ENCODE results near the gene NKTR.
"Not testable (repeated sequence)": the region's sequence is repeated elsewhere in the genome, so short reads cannot be mapped to it uniquely, and the experiment has no call there.

NKTR gene

DNA sequence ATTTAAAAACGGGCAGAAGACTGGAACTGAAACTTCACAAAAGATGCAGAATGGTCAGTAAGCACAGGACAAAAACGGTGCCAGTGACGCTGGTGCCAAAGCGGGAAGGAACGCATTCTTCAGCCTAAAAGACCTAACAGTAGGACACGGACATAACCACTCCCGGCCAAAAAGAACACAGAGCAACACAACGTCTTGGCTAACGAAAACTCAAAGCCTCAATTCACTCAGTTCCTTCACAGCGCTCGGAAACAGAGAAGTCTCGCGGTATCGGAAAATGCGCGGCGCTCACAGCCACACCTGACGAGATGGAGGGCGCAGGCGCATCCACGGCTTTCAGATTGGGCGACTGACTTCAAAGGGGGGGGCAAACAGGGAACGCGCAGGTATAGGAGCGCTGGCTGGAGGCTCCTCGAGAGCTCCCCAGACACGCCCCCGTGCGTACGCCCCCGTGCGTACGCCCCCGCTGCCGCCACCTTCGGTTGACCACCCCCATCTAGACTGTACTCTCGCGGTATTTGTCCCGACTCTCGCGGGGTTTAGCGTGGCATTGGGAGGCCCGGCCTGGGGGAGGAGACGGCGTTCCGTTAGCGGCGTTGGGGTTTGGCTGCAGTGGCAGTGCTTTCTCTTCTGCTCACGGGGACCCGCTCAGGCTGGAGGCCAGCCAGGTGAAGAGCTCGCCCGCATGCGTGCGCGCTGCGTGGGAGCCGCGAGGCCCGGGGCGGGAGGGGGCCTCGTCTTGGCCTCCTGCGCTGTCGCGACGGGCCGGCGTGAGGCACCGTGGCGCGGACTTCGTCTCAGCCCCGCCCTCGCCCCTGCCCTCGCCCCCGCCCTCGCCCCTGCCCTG, at the start of gene NKTR:
NKTR (plus strand) TSS at position 576 of the 847 bp plus-strand sequence. CDS start 321 bp downstream, outside the sequence.
- DNase-seq (ENCODE audit: low read depth): peak; percentile 99

DNA sequence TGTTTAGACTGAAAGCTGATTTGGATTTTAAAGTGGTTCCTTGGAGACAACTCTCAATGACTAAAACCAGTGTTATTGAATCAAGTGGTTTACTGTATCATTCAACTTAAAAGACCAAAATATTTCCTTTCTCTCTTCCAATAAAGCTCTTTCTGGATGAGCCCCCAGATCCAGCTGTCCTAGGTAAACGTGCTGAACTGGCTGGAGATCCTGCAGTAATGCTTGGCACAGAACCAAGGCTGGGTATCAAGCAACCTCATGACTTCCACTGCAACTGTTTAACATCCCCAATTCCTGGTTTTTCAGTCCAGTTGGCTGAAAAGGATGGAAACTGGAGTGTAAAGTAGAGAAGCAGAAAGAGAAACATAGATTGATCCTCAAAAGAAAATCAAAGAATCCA, 47.7 kb upstream of the NKTR start:
- DNase-seq (ENCODE audit: low read depth): no peak

DNA sequence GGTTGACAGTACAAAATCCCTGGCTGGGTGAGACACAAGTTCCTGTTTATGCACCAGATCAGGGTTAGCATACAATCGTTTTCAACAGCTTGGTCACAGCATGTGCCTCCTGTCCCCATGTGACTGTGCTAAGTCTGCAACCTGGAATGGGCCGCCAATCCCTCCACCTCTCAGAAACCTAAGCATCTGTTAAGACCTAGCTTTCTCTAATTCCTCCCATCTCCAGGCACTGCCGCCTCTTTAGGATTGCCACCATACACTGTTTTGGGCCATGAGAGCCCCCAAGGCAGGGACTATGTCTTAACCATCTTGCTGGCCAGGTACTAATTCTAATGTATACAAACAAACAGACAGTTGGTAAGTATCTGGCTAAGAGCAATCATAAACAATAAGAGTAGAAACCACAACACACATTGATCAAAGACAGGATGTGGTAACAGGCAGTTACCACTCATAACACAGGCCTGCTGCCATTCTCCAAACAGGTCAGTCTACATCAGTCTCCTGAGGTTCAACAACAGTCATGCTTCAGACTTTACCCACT, 44.3 kb upstream of the NKTR start:
- DNase-seq (ENCODE audit: low read depth): no peak

DNA sequence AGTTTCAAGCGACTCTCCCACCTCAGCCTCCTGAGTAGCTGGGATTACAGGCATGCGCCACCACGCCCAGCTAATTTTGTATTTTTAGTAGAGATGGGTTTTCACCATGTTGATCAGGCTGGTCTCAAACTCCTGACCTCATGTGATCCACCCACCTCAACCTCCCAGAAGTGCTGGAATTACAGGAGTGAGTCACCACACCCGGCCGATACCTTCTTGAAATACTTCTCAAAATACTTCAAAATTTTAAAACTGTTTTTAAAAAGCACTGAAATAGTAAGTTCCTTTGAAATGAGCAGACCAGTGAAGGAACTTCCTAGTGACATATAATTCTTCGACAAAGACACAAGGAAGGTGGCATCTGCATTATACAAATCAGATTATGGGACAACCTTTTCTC, 43.7 kb upstream of the NKTR start:
- not testable (repeated sequence) for DNase-seq (ENCODE audit: low read depth)

DNA sequence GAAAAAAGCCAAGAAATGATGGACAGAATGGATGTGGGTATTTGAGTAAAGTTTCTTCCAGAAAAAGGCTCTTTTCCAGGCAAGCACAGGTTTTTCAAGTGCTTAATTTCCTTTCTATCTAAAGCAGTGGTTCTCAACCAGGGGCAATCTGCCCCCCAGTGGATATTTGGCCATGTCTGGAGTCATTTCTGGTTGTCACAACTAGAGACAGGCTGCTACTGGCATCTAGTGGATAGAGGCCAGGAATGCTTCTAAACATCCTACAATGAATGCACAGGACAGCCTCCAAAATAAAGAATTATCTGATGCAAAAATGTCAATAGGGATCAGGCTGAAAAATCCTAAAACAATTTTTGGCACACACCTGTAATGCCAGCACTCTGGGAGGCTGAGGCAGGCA, 42.6 kb upstream of the NKTR start:
- no peak for DNase-seq (ENCODE audit: low read depth)

DNA sequence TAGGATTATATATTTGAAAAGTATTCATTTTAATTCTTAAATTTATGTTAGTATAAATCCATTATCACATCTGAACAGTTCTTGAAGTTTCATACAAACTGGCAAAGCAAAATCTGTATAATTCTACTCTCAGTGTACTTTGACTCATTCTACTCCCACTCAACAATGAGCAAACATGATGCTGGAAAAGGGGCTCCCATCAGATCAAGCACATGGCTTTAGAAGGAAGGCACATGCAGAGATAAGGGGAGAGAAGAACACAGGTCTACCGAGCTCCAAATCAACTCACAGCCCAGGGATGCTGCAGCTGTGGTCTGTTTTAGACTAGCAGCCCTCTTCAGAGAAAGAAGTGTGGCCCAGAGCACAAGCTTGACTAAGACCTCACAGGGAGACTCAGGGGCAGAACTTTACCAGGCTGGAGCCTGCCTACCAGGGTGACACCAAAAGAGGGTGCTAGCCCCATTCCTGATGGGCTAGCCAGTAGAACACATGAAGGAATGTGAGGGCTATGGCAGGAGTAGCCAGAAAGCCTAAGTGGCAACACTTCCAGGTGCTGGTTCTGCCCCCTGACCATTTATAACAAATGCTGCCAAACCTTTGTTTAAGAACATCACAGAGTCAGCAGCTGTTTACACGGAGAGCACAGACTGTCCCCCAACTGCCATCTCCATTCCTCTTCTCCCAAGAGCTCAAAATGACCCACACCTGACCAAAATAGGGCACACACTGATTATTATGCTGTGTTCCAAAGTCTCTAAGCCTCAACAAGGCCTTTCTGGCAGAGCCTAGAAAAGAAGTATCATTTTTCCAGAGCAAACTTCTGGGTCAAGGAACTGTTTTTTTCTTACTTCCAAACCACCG, 38.2 kb upstream of the NKTR start:
- DNase-seq (ENCODE audit: low read depth): no peak

DNA sequence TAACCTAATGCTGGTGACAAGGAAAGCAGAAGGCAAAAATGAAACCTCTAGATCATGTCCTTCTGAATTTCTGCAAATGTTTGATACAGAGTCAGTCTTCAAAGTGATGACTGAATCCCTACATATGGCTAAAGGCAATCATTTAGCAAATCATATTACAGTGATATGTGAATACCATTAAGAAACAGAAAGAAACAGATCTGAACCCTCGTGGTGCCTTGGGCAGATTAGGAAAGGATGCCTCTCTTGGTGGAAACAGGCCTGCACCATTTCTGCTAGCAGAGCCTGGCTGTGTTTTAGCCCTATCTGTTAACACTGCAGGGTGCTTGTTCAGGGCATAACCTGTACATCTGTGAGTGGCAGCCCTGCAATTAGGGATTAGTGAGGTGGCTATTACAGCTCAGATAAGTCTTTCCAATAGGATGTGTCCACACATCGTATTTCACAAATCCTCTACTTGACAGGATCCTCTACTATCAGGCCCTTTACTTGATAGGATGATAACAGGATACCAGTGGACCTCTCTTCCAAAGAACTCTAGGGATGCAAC, 30.8 kb upstream of the NKTR start:
- DNase-seq (ENCODE audit: low read depth): no peak

DNA sequence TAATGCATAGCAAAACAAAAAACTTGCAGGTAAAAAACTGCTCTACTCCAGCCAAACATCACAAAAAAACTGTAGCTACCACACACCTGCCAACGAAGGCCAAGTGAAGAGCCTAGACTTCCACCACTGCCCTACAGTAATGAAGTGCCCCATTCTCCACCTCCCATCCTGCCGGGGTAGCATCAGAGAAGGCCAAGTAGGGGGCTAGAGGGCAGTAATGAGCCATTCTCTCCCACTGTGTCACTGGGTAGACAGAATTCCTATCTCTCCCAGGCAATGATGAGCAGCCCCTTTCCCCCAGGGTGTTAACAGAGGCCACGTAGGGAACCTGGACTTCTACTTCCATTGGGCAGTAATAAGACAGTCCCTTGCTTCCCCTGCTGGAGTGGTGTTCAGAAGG, 28.2 kb upstream of the NKTR start:
- no peak for DNase-seq (ENCODE audit: low read depth)

DNA sequence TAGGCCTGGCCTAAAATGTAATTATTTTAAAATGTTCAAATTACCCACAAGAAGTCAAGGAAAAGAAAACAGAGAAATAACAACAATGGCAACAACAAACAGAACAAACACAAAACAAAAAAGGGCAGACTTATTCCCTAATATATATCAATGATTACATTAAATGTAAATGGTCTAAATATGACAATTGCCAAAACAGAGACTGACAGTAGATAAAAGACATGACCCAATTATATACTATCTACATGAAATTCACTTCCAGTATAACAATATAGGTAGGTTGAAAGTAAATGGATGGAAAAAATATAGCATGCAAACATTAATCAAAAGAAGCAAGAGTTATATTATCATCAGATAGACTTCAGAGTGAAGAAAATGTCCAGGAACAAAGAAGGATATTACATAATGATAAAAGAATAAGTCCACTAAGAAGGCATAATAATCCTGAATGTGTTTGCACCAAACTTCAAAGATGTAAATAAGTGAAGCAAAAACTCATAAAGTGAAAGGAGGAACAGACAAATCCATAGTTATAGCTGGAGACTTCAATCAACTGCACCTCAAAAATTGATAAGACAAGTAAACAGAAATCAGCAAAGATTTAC, 25.2 kb upstream of the NKTR start:
- no peak for DNase-seq (ENCODE audit: low read depth)

DNA sequence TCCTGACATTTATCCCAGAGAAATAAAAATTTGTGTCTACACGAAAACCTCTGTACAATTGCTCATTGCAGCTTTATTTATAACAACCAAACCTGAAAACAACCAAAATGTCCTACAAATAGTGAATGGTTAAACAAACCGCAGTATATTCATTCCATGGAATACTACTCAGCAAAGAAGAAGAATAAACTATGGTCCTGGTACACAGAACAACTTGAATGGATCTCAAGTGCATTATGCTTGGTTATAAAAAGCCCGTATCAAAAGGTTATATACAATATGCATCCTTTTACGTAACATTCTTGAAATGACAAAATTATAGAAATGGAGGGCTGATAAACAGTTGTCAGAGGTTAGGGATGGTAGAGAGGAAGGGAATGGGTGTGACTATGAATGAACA, 22.4 kb upstream of the NKTR start:
- no peak for DNase-seq (ENCODE audit: low read depth)

DNA sequence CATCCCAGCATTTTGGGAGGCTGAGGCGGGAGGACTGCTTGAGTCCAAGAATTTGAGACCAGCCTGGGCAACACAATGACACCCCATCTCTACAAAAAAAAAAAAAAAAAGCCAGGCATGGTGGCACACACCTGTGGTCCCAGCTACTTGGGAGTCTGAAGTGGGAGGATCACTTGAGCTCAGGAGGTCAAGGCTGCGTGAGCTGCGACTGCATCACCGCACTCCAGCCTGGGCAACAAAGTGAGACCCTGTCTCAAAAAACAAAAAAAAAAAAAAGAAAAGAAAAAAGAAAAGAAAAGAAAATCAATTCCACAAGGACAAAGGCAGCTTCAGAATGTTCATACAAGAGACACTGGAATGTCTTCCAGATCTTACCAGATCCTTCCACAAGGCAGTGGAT, 21.1 kb upstream of the NKTR start:
- not testable (repeated sequence) for DNase-seq (ENCODE audit: low read depth)

DNA sequence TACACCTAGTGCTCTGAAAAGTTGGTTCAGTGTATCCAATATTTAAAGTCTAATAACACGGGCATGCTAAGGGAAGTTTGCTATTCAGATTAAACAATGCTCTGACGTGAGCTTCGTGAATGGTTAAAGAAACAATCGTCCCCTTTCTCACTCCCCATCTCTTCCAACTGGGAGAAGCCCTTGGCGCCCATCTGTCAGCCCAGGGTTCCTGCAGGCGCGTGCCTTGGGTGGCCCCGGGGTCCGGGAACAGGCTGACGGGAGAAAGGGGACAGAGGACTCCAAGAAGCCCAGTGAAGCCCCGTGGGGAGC, 19.1 kb upstream of the NKTR start:
- no peak for DNase-seq (ENCODE audit: low read depth)

DNA sequence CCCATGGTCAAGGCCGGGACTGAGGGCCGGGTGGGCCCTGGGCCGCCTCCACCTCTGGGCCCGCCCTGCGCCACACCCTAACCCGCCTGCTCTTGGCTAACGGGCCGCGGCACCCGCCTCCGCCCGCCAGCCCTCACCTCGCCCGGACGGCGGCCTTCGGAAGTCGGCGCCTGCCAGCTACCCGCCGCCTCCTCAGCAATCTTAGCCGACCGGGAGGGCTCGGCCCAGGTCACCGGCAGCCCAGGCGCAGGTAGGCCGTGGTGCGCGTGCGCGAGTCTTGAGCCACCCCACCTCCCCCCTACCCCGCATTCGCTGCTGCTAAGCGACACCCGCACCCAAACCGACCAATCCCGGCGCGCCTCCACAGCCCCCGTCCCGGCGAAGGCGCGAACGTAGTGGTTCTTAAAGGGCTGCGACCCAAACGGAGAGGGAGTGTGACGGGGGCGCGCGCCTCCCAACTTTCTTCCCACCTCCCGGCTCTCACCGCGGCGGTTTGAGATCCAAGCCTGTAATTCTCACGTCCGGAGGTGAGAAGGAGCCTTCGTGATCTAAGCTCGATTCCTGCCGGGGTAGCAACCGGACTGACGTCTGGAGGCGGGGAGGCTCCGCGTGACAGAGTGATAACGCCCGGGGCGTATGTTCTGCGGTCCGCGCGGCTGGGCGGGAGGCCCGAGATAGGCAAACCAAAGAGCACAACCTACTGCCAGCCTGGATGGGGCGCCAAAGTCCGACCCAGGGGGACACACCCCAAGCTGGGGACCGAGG, 18.6 kb upstream of the NKTR start, which contains the start of gene SEC22C:
SEC22C (minus strand) TSS at position 259 of the 765 bp plus-strand sequence. CDS start 12,921 bp downstream, outside the sequence.
- DNase-seq (ENCODE audit: low read depth): peak; percentile 82

DNA sequence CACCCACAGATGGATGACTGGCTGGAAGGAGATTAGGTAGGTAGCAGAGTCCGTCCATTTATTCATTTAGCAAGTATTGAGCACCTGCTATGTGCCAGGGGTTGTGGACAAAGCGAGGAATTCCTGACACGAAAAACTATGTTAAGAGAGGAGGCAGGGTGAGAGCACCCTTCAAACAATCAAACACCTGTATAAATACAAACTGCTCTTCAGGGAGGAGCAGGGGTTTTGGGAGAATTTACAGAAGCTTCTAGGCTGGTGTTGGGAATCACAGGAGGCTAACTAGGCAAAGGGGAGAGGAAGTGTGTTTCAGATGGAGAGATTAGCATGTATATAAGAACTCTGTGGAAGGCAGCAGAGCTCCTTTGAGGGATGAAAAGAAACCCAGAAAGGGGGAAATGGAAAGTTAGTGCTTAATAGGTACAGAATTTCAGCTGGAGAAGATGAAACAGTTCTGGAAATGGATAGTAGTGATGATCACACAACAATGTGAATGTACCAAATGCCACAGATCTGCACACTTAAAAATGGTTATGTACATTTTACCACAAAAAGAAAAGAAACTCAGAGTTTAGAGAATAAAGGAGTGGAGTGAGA, 17.9 kb upstream of the NKTR start:
- DNase-seq (ENCODE audit: low read depth): no peak

DNA sequence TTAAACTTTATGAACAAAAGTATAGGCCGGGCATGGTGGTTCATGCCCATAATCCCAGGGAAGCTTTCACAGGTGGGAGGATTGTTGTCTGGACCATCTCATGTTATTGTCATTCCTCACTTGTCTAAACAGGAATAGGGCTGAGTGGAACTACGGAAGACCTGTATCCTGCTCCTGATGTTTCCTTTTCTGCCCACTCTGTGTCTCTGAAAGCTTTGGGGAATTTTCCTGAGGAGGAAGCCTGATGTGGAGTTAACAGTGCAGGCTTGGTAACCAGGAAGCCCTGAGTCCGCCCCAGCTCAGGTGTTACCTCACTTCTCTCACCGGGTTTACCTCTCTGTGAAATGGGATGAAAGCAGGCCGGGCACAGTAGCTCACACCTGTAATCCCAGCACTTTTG, 11.9 kb upstream of the NKTR start:
- DNase-seq (ENCODE audit: low read depth): no peak

DNA sequence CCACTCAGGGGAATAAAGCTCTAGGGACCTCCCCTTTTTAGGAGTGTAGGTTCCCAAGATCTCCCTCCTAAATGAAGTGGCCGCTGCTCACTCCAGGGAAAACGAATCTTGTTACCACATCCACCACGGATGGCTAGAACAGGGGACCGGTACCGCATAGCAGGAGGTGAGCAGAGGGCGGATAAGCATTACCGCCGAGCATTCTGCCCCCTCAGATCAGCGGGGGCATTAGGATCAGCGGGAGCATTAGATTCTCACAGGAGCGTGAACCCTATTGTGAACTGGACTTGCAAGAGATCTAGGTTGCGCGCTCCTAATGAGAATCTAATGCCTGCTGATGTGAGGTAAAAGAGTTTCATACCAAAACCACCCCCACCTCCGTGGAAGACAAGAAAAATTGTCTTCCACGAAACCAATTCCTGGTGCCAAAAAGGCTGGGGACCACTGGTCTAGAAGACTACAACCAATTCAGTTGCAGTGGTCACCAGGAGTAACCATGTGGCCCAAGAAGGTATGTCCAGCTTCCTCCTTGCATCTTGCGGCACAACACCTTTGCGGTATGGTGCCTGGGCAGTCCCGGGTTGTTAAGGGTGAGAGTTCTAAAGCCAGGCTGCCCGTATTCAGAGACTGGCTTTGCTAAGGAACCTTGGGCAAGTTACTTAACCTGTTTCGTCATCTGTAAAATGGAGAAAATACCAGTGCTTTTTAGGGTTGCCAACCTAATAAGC, 10.9 kb upstream of the NKTR start:
- no peak for DNase-seq (ENCODE audit: low read depth)

DNA sequence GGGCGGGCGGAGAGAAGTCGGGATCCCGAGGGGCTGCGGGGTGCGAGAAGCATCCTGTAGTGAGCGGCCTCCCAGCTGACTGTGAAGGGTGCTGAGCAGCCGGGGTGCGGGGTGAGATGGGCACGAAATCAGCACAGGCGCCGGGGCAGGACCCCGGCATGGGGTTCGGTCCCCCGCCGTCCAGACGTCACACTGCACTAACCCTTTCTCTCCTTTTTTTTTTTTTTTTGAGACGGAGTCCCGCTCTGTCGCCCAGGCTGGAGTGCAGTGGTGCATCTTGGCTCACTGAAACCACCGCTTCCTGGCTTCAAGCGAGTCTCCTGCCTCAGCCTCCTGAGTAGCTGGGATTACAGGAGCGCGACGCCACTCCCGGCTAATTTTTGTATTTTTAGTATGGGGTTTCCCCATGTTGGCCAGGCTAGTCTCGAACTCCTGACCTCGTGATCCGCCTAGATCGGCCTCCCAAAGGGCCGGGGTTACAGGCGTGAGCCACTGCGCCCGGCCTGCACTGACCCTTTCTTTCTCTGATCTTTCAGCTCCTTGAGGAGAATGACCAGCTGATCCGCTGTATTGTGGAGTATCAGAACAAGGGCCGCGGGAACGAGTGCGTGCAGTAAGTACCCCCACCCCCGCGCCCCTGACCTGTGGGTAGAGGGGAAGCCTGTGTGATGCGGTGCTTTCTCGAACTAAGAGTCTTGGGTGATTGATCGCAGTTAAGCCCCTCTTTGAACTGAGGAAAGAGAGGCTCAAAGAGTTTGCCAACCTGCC, 9.3 kb upstream of the NKTR start:
- DNase-seq (ENCODE audit: low read depth): no peak

DNA sequence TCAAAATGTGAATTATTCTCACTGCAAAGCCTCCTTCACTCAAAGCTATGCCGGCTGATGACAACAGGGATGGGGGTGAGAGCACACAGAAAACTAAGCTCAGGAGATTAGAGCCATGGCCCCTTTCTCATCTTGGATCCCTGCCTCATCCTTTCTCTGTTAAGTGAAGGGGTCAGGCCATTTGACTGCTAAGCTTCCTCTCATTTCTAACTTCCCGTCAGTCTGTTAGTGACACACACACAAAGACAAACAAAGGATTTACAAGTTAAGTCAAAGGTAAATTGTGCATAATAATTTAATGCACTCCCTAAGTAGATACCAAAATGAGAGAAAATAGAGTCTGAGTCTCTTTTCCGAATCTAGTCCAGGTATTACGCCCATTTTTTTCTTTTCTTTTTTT, 8.7 kb upstream of the NKTR start:
- DNase-seq (ENCODE audit: low read depth): no peak

DNA sequence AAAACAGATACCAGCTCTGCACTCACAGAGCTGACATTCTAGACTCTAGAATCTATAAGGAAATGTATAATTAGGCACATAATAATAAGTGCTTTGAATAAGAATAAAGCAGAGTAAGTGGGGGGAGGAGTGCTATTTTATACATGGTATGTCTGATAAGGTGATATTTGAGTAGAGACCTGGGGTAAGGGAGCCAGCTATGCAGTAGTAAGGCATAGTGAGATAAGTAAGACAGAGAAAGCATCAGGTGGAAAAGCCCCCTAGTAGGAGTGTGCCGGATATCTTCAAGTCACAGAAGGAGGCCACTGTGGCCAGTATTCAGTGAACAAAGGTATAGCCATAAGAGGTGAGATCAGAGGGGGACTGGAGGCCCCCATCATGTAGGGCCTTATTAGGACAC, 6.9 kb upstream of the NKTR start:
- no peak for DNase-seq (ENCODE audit: low read depth)

DNA sequence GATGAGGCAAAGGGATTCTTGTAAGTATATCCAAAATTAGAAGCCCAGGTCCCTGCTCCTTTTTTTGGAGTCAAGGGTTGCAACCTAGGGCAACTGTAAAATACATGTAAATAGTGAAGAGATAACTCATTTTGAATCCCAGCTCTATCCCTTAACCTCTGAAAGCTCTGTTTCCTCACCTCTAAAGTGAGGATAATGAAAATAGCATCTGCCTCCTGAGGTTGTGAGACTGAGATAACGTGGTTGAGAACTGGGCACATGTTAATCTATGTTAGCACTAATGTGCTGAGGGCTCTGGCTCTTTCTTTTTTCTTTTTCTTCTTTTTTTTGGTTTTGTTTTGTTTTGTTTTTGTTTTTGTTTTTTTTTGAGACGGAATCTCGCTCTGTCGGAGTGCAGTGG, 4.8 kb upstream of the NKTR start:
- no peak for DNase-seq (ENCODE audit: low read depth)

Measured in HS-27A (cell line).